ENCODE data around the gene F2. TPM values are rescaled to one million over a fixed set of nuclear protein-coding genes. Genes with fewer than 3 reads are reported as not detected.

F2 gene
- total RNA-seq, 1 experiment from 2014 or later, result 0.47 TPM

Small RNAs within 50 kb of the gene (microRNA-seq; reads per million reads assigned to microRNA genes)
- gene MIR5582 (ENCODE audit: borderline number of aligned reads), result 16.5 reads per million, percentile 39 among the genes with 10 or more reads in this experiment

Other genes with a start within 250 kb of the F2 start
- 22.7 TPM for gene AMBRA1, start 125.2 kb upstream of the F2 start, total RNA-seq (2021; ENCODE audit: unreplicated experiment)
- 1.9 TPM for gene HARBI1, start 102.0 kb upstream of the F2 start, total RNA-seq (2021; ENCODE audit: unreplicated experiment)
- gene ATG13, start 101.7 kb upstream of the F2 start, total RNA-seq (2021; ENCODE audit: unreplicated experiment), result 69.2 TPM
- 36.9 TPM for gene ARHGAP1, start 18.6 kb upstream of the F2 start, total RNA-seq (2021; ENCODE audit: unreplicated experiment)
- 14.4 TPM for gene ZNF408, start 18.2 kb upstream of the F2 start, total RNA-seq (2021; ENCODE audit: unreplicated experiment)
- 166 TPM for gene CKAP5, start 127.1 kb downstream of the F2 start, total RNA-seq (2021; ENCODE audit: unreplicated experiment)
- 7.4 TPM for gene LRP4, start 199.3 kb downstream of the F2 start, total RNA-seq (2021; ENCODE audit: unreplicated experiment)
- gene CSTPP1, start 217.5 kb downstream of the F2 start, total RNA-seq (2021; ENCODE audit: unreplicated experiment), result 24.7 TPM